Measurements from ENCODE around the gene SRSF4. TPM values are rescaled to one million over a fixed set of nuclear protein-coding genes. Genes with fewer than 3 reads are reported as not detected.
A peak's percentile ranks its signal among the peaks of the same experiment; 100 is the strongest.
"Not testable (repeated sequence)": the region's sequence is repeated elsewhere in the genome, so short reads cannot be mapped to it uniquely, and the experiment has no call there.

The SRSF4 gene
- total RNA-seq = 138 and 141 TPM in 2 replicates

DNA sequence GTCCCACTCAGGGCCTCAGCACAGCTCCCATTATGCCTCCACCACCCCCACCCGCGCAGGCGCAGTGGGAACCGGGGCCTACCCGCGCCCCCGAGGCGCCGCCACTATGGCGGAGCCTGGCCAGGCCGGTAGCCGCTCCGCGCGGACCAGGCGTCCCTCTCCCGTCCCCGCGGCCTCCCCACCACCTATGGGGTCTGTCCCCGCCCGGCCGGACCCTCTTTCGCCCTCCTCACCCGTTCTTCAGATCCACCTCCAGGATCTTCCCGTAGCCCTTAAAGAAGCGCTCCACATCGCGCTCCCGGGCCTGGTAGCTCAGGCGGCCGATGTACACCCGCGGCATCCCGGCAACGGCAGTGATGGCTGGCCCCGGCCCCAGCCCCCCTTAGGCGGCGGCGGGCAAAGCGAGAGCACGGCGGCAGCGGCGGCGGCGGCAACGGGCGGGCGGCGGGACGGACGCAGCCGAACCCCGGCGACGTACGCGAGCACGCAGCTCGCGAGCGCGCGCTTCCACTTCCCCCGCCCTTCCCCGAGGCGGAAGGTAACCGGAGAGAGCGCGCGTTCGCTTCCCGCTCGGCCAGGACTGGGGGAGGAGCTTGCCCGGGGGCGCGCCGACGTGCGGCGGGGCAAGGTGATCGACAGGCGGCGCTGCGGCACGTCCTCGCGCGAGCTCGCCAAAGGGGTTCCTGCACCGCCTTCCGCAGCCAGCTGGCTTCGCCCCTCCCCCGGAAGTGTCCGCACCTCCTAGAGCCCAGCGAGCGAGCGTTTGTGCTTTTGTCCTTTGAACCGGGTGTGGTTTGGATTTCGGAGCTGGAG is at the start of gene SRSF4:
Gene SRSF4, minus strand, starts transcription at position 488 of the 813 bp plus-strand sequence. Its CDS starts 148 bp downstream, at position 340.
- peak within 1 kb of the TSS; percentile 96 for H3K4me3 Mint-ChIP-seq
- H3K27ac Mint-ChIP-seq = peak within 1 kb of the TSS; percentile 97
- no peaks in the 10 kb centered on the region for H3K27me3 Mint-ChIP-seq
- peaks cover 37% of the 10 kb centered on the region for H3K36me3 Mint-ChIP-seq (ENCODE audit: low read depth)
- H3K9me3 Mint-ChIP-seq = no peaks in the 10 kb centered on the region
- intact Hi-C loops (cut with micrococcal nuclease) = loop anchor here (1.0 to 10.0 kb wide), 8 partner anchors 22 to 664 kb away; partner anchors contain the start of genes MECR, TAF12 and YTHDF2
- DNase-seq = peak; percentile 100
- H3K4me1 Mint-ChIP-seq = peaks cover 44% of the 10 kb centered on the region

GRCh38 chr1:29230553-29231378 is 49.1 kb upstream of the SRSF4 start, which contains the start of gene MECR:
Gene MECR, minus strand, starts transcription at chr1:29230934. Its CDS starts 28 bp downstream, at chr1:29230906.
- no peaks in the 10 kb centered on the region for H3K9me3 Mint-ChIP-seq
- peak within 1 kb of the TSS; percentile 91 for H3K27ac Mint-ChIP-seq
- DNase-seq = peak; percentile 99
- no peaks in the 10 kb centered on the region for H3K36me3 Mint-ChIP-seq (ENCODE audit: low read depth)
- peaks cover 19% of the 10 kb centered on the region for H3K27me3 Mint-ChIP-seq
- intact Hi-C loops (cut with micrococcal nuclease) = loop anchor here (2.0 kb wide), 1 partner anchor 50 kb away; the partner anchor contains the start of gene SRSF4
- peaks cover 13% of the 10 kb centered on the region for H3K4me1 Mint-ChIP-seq
- H3K4me3 Mint-ChIP-seq = peak within 1 kb of the TSS; percentile 95

GRCh38 chr1:29230204-29230552 is 48.5 kb upstream of the SRSF4 start:
- Mint-ChIP-seq H3K4me1 (peaks cover 13% of the 10 kb centered on the region), H3K27me3 (peaks cover 15% of the 10 kb centered on the region), H3K27ac (peak overlapping the region; percentile 91), H3K4me3 (peak overlapping the region; percentile 95), H3K36me3 (ENCODE audit: low read depth) (no peaks in the 10 kb centered on the region), H3K9me3 (no peaks in the 10 kb centered on the region)
- intact Hi-C loops (cut with micrococcal nuclease) = loop anchor here (2.0 kb wide), 1 partner anchor 49 kb away; the partner anchor contains the start of gene SRSF4
- DNase-seq = no peak

GRCh38 chr1:29227511-29227910 is 45.8 kb upstream of the SRSF4 start:
- H3K4me1 Mint-ChIP-seq = peaks cover 13% of the 10 kb centered on the region
- no peaks in the 10 kb centered on the region for H3K9me3 Mint-ChIP-seq
- no peak for DNase-seq
- no peak overlapping the region for H3K27ac Mint-ChIP-seq
- H3K27me3 Mint-ChIP-seq = no peaks in the 10 kb centered on the region
- H3K4me3 Mint-ChIP-seq = no peak overlapping the region
- no peaks in the 10 kb centered on the region for H3K36me3 Mint-ChIP-seq (ENCODE audit: low read depth)
- intact Hi-C loops (cut with micrococcal nuclease) = no loop called here

DNA sequence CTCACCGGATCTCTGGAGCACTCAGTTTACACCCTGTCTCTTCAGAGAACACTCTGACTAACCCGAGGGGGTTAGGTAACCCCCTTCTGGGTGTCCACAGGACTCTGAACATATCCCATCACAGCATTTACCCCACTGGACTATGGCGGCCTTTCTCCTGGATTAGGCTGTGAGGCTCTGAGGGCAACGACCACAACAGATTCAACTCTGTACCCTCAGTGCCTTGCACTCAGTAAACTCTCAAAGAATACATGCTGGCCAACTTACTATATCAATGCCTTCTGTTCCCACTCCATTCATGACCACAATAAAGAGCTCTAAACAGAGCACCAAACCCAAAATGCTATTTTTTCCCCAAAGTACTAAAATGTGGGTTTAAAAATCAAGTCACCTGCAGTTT is 43.7 kb upstream of the SRSF4 start:
- H3K9me3 Mint-ChIP-seq = no peaks in the 10 kb centered on the region

DNA sequence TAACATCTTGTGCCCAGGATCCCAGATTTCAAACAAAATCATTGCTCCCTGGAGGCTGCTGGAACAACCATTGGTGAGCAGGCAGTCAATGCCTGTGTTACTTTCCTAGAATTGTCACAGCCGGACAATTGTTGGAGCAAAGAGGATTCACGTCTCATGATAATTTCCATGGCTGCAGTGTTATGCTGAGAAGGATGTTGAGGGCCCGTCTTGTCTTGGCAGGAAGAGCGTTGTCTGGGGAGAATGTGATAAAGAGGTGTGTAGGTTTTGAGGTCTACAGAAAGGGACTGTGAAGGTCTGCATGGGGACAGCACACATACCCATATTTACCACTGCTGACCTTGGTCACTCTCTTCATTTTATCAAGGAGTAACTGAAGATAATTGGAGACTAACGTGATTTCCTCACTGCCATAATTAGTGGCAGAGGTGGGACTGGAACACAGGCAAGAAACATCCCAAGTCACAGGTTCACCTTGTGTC is 42.7 kb upstream of the SRSF4 start:
- intact Hi-C loops (cut with micrococcal nuclease) = no loop called here
- H3K27me3 Mint-ChIP-seq = no peaks in the 10 kb centered on the region
- no peak overlapping the region for H3K27ac Mint-ChIP-seq
- no peak for DNase-seq
- H3K4me1 Mint-ChIP-seq = no peaks in the 10 kb centered on the region
- H3K9me3 Mint-ChIP-seq = no peaks in the 10 kb centered on the region
- H3K4me3 Mint-ChIP-seq = no peak overlapping the region
- peaks cover 3% of the 10 kb centered on the region for H3K36me3 Mint-ChIP-seq (ENCODE audit: low read depth)

More for the DNA sequence above, 43.7 kb upstream of the SRSF4 start:
- Mint-ChIP-seq H3K4me3 (no peak overlapping the region), H3K4me1 (peaks cover 4% of the 10 kb centered on the region), H3K27ac (no peak overlapping the region), H3K36me3 (ENCODE audit: low read depth) (peaks cover 2% of the 10 kb centered on the region), H3K27me3 (no peaks in the 10 kb centered on the region)
- no peak for DNase-seq
- intact Hi-C loops (cut with micrococcal nuclease) = no loop called here

- H3K27ac Mint-ChIP-seq = no peak overlapping the region
- no peaks in the 10 kb centered on the region for H3K9me3 Mint-ChIP-seq
- no peaks in the 10 kb centered on the region for H3K27me3 Mint-ChIP-seq
- no peaks in the 10 kb centered on the region for H3K4me1 Mint-ChIP-seq
- DNase-seq = no peak
- H3K4me3 Mint-ChIP-seq = no peak overlapping the region
- peaks cover 3% of the 10 kb centered on the region for H3K36me3 Mint-ChIP-seq (ENCODE audit: low read depth)
- intact Hi-C loops (cut with micrococcal nuclease) = no loop called here
Observed at GRCh38 chr1:29223521-29223920, 41.8 kb upstream of the SRSF4 start.

DNA sequence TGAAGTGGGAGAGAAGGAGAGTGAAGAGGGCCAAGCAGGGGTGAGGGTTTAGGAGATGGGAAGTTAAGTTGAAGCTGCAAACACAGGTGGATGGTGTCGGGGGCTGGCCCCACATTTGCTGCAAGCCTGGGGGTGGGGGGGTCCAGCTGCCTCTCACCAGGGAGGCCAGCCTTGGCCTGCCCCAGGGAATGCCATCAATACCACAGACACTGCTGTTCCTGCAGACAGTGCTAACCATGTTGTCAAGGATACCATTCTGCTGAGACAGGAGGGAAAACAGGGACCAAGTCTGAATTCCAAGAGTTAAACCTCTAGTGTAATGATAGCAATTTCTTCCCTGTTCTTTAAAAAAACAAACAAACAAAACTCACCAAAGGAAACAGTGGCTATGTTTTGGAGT is 41.0 kb upstream of the SRSF4 start:
- no peak overlapping the region for H3K27ac Mint-ChIP-seq
- no peaks in the 10 kb centered on the region for H3K9me3 Mint-ChIP-seq
- intact Hi-C loops (cut with micrococcal nuclease) = no loop called here
- H3K4me1 Mint-ChIP-seq = no peaks in the 10 kb centered on the region
- H3K36me3 Mint-ChIP-seq (ENCODE audit: low read depth) = peaks cover 3% of the 10 kb centered on the region
- H3K4me3 Mint-ChIP-seq = no peak overlapping the region
- no peak for DNase-seq
- no peaks in the 10 kb centered on the region for H3K27me3 Mint-ChIP-seq

- H3K27me3 Mint-ChIP-seq; H3K9me3 Mint-ChIP-seq; H3K4me3 Mint-ChIP-seq; DNase-seq; H3K4me1 Mint-ChIP-seq; H3K27ac Mint-ChIP-seq; intact Hi-C loops (cut with micrococcal nuclease); H3K36me3 Mint-ChIP-seq (ENCODE audit: low read depth): not testable (repeated sequence)
Observed at GRCh38 chr1:29222260-29222659, 40.6 kb upstream of the SRSF4 start.

GRCh38 chr1:29221296-29221695 is 39.6 kb upstream of the SRSF4 start:
- intact Hi-C loops (cut with micrococcal nuclease) = no loop called here
- no peak overlapping the region for H3K27ac Mint-ChIP-seq
- no peaks in the 10 kb centered on the region for H3K4me1 Mint-ChIP-seq
- no peaks in the 10 kb centered on the region for H3K27me3 Mint-ChIP-seq
- H3K36me3 Mint-ChIP-seq (ENCODE audit: low read depth) = peaks cover 3% of the 10 kb centered on the region
- no peak for DNase-seq
- H3K4me3 Mint-ChIP-seq = no peak overlapping the region
- H3K9me3 Mint-ChIP-seq = no peaks in the 10 kb centered on the region

GRCh38 chr1:29218223-29218622 is 36.5 kb upstream of the SRSF4 start:
- no peaks in the 10 kb centered on the region for H3K9me3 Mint-ChIP-seq
- H3K36me3 Mint-ChIP-seq (ENCODE audit: low read depth) = peaks cover 13% of the 10 kb centered on the region
- H3K27ac Mint-ChIP-seq = no peak overlapping the region
- intact Hi-C loops (cut with micrococcal nuclease) = no loop called here
- DNase-seq = no peak
- no peaks in the 10 kb centered on the region for H3K27me3 Mint-ChIP-seq
- H3K4me1 Mint-ChIP-seq = no peaks in the 10 kb centered on the region
- H3K4me3 Mint-ChIP-seq = no peak overlapping the region

- Mint-ChIP-seq H3K4me1 (no peaks in the 10 kb centered on the region), H3K9me3 (no peaks in the 10 kb centered on the region), H3K27ac (no peak overlapping the region), H3K36me3 (ENCODE audit: low read depth) (peaks cover 16% of the 10 kb centered on the region), H3K27me3 (no peaks in the 10 kb centered on the region), H3K4me3 (no peak overlapping the region)
- no peak for DNase-seq
- intact Hi-C loops (cut with micrococcal nuclease) = no loop called here
Observed at GRCh38 chr1:29217633-29218032, 35.9 kb upstream of the SRSF4 start.

DNA sequence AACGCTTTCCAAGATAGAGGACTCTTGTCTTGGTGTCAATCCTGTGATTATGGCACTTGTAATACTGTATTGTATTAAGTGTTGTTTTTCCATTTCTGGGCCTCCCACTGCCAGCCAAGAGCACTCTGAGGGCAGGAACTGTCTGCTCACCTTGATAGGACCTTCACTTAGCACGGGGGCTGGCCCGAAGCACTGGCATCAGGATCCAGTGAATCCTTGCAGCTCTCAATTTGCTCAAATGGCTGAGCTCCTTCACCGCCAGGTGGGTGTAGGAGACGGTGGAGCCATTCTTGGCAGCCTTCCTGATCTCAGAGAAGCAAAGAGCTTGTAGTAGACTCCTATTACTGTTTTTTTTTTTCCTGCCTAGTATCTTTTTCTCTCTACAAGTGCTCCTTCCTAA is 31.4 kb upstream of the SRSF4 start:
- Mint-ChIP-seq H3K27ac (no peak overlapping the region), H3K27me3 (no peaks in the 10 kb centered on the region), H3K4me1 (no peaks in the 10 kb centered on the region), H3K4me3 (no peak overlapping the region), H3K36me3 (ENCODE audit: low read depth) (peaks cover 22% of the 10 kb centered on the region), H3K9me3 (no peaks in the 10 kb centered on the region)
- intact Hi-C loops (cut with micrococcal nuclease) = no loop called here
- DNase-seq = no peak
